Measurements from ENCODE around the gene TMEM248. TPM values are rescaled to one million over a fixed set of nuclear protein-coding genes. Genes with fewer than 3 reads are reported as not detected.
"Not testable (repeated sequence)": the region's sequence is repeated elsewhere in the genome, so short reads cannot be mapped to it uniquely, and the experiment has no call there.

The TMEM248 gene
- total RNA-seq, 4 donors from 2014 or later: 55.6 to 83.9 (median 78.2) TPM

DNA sequence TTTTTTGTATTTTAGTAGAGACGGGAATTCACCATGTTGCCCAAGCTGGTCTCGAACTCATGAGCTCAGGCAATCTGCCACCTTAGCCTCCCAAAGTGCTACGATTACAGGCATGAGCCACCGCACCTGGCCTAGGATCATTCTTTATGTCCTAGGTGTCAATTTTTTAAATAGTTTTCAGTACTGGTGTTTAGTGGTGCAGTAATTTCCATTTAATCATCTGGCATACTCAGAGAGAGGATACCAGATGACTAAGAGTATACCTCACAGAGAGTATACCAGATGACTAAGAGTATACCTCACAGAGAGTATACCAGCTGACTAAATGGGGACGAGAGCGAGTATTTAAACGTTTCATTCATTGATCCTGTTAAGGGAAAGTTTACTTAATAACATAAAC lies 37.3 kb upstream of the TMEM248 start:
- 86 to 93% methylated on average over 7 of the region's 7 CpGs for WGBS, 2 donors
- H3K4me3 ChIP-seq (ENCODE audit: low read depth, poor library complexity, severe bottlenecking): no peak overlapping the region
- TF ChIP-seq, protein P1, sequence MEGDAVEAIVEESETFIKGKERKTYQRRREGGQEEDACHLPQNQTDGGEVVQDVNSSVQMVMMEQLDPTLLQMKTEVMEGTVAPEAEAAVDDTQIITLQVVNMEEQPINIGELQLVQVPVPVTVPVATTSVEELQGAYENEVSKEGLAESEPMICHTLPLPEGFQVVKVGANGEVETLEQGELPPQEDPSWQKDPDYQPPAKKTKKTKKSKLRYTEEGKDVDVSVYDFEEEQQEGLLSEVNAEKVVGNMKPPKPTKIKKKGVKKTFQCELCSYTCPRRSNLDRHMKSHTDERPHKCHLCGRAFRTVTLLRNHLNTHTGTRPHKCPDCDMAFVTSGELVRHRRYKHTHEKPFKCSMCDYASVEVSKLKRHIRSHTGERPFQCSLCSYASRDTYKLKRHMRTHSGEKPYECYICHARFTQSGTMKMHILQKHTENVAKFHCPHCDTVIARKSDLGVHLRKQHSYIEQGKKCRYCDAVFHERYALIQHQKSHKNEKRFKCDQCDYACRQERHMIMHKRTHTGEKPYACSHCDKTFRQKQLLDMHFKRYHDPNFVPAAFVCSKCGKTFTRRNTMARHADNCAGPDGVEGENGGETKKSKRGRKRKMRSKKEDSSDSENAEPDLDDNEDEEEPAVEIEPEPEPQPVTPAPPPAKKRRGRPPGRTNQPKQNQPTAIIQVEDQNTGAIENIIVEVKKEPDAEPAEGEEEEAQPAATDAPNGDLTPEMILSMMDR (IDR thresholded peaks at IDR 0.05): no peak
- TF ChIP-seq POLR2A (IDR thresholded peaks at IDR 0.05): no peak
- no peak for DNase-seq (ENCODE audit: low spot score in 2 of 2)
- intact Hi-C loops (cut with DNase I; ENCODE audit: low total_unique reads): no loop called here

DNA sequence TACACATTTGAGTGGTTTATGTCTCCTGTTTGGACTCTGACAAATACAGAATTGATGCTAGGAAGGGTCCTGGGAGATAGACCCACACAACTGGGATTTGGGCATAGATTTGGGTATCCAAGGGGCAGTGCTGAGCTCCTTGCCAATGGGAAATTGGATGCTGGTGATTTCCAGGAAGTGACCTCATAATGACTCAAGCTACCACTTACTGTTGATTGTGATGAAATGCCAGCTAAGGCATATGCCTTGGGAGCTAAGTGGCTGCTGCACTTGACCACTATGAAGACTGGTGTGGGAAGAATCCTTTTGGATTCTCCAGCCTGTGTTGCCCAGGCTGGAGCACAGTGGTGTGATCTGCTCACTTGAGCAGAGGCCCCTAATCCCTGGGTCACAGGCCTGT lies 36.5 kb upstream of the TMEM248 start:
- H3K4me3 ChIP-seq (ENCODE audit: low read depth, poor library complexity, severe bottlenecking); intact Hi-C loops (cut with DNase I; ENCODE audit: low total_unique reads); DNase-seq (ENCODE audit: low spot score in 2 of 2): not testable (repeated sequence)

DNA sequence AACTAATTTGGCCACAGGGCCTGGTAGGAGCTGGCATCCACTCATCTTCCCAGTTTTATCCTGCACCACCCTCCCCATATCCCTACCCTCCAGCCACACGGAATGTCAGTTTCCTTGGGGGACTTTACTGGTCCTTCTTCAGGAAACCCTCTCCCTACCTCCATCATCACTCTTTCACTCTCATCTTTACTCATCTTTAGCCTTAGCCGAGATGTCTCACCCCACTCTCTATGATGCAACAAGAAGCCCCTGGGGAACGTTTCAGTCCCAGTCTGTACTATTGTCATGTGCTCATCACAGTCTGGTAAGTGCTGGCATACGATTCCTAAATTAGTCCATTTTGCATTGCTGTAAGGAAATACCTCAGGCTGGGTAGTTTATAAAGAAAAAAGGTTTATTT lies 34.9 kb upstream of the TMEM248 start:
- no peak overlapping the region for H3K4me3 ChIP-seq (ENCODE audit: low read depth, poor library complexity, severe bottlenecking)
- intact Hi-C loops (cut with DNase I; ENCODE audit: low total_unique reads): no loop called here
- DNase-seq (ENCODE audit: low spot score in 2 of 2): no peak
- TF ChIP-seq, protein P1 (IDR thresholded peaks at IDR 0.05): no peak
- TF ChIP-seq POLR2A (IDR thresholded peaks at IDR 0.05): no peak
- 62 to 75% methylated on average over 4 of the region's 4 CpGs for WGBS, 2 donors

DNA sequence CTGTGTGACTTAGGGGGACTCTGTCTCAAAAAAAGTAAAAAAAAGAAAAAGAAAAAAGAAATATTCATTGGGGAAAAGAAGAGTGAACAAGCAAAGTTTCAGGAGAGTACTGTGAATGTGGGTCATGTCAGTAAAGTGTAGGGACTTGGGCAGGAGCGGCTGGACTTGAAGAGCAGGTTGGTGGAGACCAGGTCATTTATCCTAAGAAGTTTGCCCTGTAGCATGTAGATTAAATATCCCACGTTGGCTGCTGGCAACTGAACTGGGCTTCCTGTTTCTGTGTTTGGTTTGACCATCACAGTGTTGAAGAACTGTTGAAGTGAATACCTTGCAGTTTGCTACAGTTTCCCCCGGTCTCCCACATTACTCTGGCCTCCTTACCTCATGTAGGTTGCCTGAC lies 32.8 kb upstream of the TMEM248 start:
- not testable (repeated sequence) for H3K4me3 ChIP-seq (ENCODE audit: low read depth, poor library complexity, severe bottlenecking); DNase-seq (ENCODE audit: low spot score in 2 of 2)
- intact Hi-C loops (cut with DNase I; ENCODE audit: low total_unique reads): loop anchor here (1.0 kb wide), 1 partner anchor 34 kb away; no protein-coding TSS in a partner anchor
- WGBS, 2 donors: 80 to 84% methylated on average over 3 of the region's 3 CpGs

DNA sequence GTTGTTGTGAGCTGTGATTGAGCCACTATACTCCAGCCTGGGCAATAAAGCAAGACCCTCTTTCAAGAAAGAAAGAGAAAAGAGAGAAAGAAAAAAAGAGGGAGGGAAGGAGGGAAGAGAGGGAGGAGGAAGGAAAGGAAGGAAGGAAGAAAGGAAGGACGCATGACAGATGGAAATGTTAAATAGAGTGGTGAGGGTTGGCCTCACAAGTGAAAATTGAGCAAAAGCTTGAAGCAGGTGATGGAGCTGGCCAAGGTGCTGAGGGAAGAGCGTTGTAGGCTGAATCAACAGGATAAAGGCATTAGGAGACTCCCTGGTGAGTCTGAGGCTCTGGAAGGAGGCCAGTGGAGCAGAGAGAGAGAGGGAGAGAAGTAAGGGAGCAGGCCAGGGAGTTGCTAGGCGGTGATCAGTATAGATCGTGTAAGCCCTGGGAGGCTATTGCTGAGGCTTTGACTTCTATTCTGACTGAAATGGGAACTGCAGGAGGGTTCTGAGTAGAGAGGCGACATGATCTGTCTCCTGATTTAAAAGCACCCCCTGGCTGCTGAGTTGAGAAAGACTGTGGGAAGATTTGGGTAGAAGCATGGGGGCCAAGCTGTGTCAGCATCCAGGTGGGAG lies 26.5 kb upstream of the TMEM248 start:
- TF ChIP-seq, protein P1 (IDR thresholded peaks at IDR 0.05): no peak
- TF ChIP-seq POLR2A (IDR thresholded peaks at IDR 0.05): no peak
- intact Hi-C loops (cut with DNase I; ENCODE audit: low total_unique reads): no loop called here
- WGBS, 2 donors: 77 to 78% methylated on average over 5 of the region's 5 CpGs
- H3K4me3 ChIP-seq (ENCODE audit: low read depth, poor library complexity, severe bottlenecking): no peak overlapping the region
- DNase-seq (ENCODE audit: low spot score in 2 of 2): no peak

DNA sequence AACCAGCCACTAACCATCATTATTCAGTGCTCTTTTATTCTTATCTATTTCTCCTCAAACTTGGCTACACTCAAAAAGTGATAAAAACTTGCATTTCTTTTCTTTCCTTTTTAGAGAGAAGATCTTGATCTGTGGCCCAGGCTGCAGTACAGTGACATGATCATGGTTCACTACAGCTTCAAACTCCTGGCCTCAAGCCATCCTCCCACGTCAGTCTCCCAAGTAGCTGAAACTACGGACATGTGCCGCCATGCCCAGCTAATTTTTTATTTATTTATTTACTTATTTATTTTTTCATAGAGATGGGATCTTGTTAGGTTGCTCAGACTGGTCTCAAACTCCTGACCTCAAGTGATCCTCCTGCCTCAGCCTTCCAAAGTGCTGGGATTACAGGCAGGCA lies 24.6 kb upstream of the TMEM248 start:
- 32 to 62% methylated on average over 3 of the region's 3 CpGs for WGBS, 2 donors
- intact Hi-C loops (cut with DNase I; ENCODE audit: low total_unique reads): no loop called here
- H3K4me3 ChIP-seq (ENCODE audit: low read depth, poor library complexity, severe bottlenecking): no peak overlapping the region
- DNase-seq (ENCODE audit: low spot score in 2 of 2): no peak
- TF ChIP-seq POLR2A (IDR thresholded peaks at IDR 0.05): no peak
- TF ChIP-seq, protein P1 (IDR thresholded peaks at IDR 0.05): no peak

DNA sequence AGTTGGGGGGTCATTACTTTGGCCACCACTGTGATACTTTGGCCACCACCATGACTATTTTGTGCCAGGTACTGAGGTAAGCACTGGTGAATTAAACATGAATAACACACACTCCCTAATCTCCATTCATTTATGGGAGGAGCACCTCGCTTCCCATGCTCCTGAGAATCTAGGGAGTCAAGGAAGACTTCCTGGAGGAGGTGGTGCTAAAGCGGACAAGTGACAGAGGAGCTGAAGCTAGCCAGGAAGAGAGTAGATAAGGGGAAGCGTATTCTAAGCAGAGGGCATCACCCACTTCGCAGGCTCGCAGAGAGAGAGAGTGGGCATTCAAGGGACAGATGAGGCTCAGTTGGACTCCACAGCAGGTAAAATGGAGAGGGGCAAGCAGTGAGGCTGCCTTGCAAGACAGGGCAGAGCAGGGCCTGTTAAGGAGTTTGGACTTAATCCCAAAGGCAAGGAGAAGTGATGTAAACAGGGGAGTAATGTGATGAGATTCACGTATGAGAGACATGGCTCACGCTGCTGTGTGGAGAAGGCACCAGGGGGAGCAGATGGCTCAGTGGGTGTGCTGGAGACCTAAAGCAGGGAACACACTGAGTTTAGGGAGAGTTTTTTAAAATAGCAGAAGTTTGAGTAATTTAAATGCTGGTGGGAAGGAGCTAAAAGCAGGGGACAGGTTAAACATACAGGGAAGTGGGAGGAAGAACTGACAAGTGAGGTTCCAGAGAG lies 21.3 kb upstream of the TMEM248 start:
- TF ChIP-seq, protein P1 (IDR thresholded peaks at IDR 0.05): no peak
- TF ChIP-seq POLR2A (IDR thresholded peaks at IDR 0.05): no peak
- DNase-seq (ENCODE audit: low spot score in 2 of 2): no peak
- no peak overlapping the region for H3K4me3 ChIP-seq (ENCODE audit: low read depth, poor library complexity, severe bottlenecking)
- 87% methylated on average over 7 of the region's 7 CpGs for WGBS, 2 donors
- intact Hi-C loops (cut with DNase I; ENCODE audit: low total_unique reads): no loop called here

Measured in lower leg skin (tissue), 4 donors.